A549 (cell line): Measurements from ENCODE around the gene P2RX5. TPM values are rescaled to one million over a fixed set of nuclear protein-coding genes. Genes with fewer than 3 reads are reported as not detected.

Source experiments
- ATAC-seq, 2 experiments: fragments of 200-7000 bp in 1 of 2; fragments of >200 bp in 1 of 2; cut with Nextera tagmentation in 1 of 2; cut with Tn5 transposase in 1 of 2; 3 replicates each; pipeline versions ENCODE4 v1.8.0 to v1.9.1; 2018 to 2020; ENCODE audit warnings: mild to moderate bottlenecking in 1 of 2, moderate library complexity in 1 of 2
- CTCF ChIA-PET: fragments of 300-600 bp; sonication (Branson Sonifier 250); formaldehyde crosslinking; extraction: SDS; loops from one replicate; lab custom pipeline; 2021; ENCODE audit warnings: antibody characterized with exemption, inconsistent platforms; lab: Yijun Ruan, JAX
- POLR2A ChIA-PET: fragments of 350-600 bp; formaldehyde crosslinking; extraction: SDS; loops from one replicate; lab custom pipeline; 2021; ENCODE audit warnings: antibody characterized with exemption, inconsistent platforms; lab: Yijun Ruan, JAX
- DNase-seq, 2 experiments: peaks; one replicate each; pipeline versions ENCODE4 v3.0.0 to v3.0.0-alpha.2; 2011 to 2016; ENCODE audit warnings: low read depth in 1 of 2, low spot score in 1 of 2
- FAIRE-seq: peaks from 2 replicates; lab custom pipeline; 2011; peaks lifted over from hg19 to GRCh38; lab: Jason Lieb, UNC
- H3K27ac ChIP-seq, 2 experiments: fragments of >200 bp; sonication (Bioruptor Twin); formaldehyde crosslinking; 3 replicates each; pipeline ENCODE4 v1.5.1; 2016 to 2017
- H3K4me1 ChIP-seq: fragments of >200 bp; sonication (Bioruptor Twin); formaldehyde crosslinking; 3 replicates; pipeline ENCODE4 v1.6.1; 2016
- H3K4me2 ChIP-seq: fragments of >200 bp; sonication (Bioruptor Twin); formaldehyde crosslinking; 3 replicates; pipeline ENCODE4 v1.6.1; 2016
- H3K4me3 ChIP-seq: fragments of >200 bp; sonication (Bioruptor Twin); formaldehyde crosslinking; 3 replicates; pipeline ENCODE4 v1.5.1; 2016
- H3K9me3 ChIP-seq: fragments of >200 bp; sonication (Bioruptor Twin); formaldehyde crosslinking; 3 replicates; pipeline ENCODE4 v1.6.1; 2016
- BHLHE40 ChIP-seq: IDR thresholded peaks from 2 replicates; pipeline ENCODE4 v1.6.1; 2012; ENCODE audit warnings: low read depth, low read length, inconsistent platforms
- CBX2 ChIP-seq: fragments of 200-600 bp; sonication (generic); IDR thresholded peaks from 2 replicates; pipeline ENCODE4 v1.6.1; 2016; ENCODE audit warnings: low read depth, mild to moderate bottlenecking, borderline replicate concordance
- CHD2 ChIP-seq: fragments of 150-350 bp; IDR thresholded peaks from 2 replicates; pipeline ENCODE4 v1.6.1; 2014; ENCODE audit warnings: low read length; ENCODE audit not compliant: partially characterized antibody
- CHD4 ChIP-seq: fragments of 200-600 bp; sonication (generic); IDR thresholded peaks from 2 replicates; pipeline ENCODE4 v1.6.1; 2016; ENCODE audit warnings: antibody characterized with exemption, mild to moderate bottlenecking, borderline replicate concordance
- EHMT2 ChIP-seq: fragments of 200-600 bp; sonication (generic); IDR thresholded peaks from 2 replicates; pipeline ENCODE4 v1.6.1; 2016; ENCODE audit warnings: antibody characterized with exemption, low read depth, mild to moderate bottlenecking, moderate library complexity
- EP300 ChIP-seq, 2 experiments: fragments of >200 bp; sonication (Bioruptor Twin); formaldehyde crosslinking; IDR thresholded peaks; 2 replicates in 1 of 2; 3 replicates in 1 of 2; pipeline ENCODE4 v1.6.1; 2016 to 2017
- FOSB ChIP-seq: fragments of 250-450 bp; sonication (Bioruptor Pico); IDR thresholded peaks from 2 replicates; pipeline ENCODE4 v1.5.0; 2020; ENCODE audit warnings: mild to moderate bottlenecking, moderate library complexity
- FOXS1 ChIP-seq: fragments of 250-450 bp; sonication (Bioruptor Pico); IDR thresholded peaks from 2 replicates; pipeline ENCODE4 v1.5.0; 2020; ENCODE audit warnings: mild to moderate bottlenecking, moderate library complexity
- GATA3 ChIP-seq: IDR thresholded peaks from 2 replicates; pipeline ENCODE4 v1.6.1; 2012; ENCODE audit warnings: borderline replicate concordance
- HDAC2 ChIP-seq: fragments of 200-600 bp; sonication (generic); IDR thresholded peaks from 2 replicates; pipeline ENCODE4 v1.6.1; 2016
- HOXB5 ChIP-seq: fragments of 250-450 bp; sonication (Bioruptor Pico); IDR thresholded peaks from 2 replicates; pipeline ENCODE4 v1.5.0; 2020; ENCODE audit warnings: mild to moderate bottlenecking, moderate library complexity
- JUN ChIP-seq, 2 experiments: fragments of >200 bp; sonication (Bioruptor Twin); formaldehyde crosslinking; IDR thresholded peaks; 2 replicates in 1 of 2; 3 replicates in 1 of 2; pipeline ENCODE4 v1.6.1; 2016 to 2017
- KDM5A ChIP-seq: fragments of 200-600 bp; sonication (generic); IDR thresholded peaks from 2 replicates; pipeline ENCODE4 v1.6.1; 2016; ENCODE audit warnings: antibody characterized with exemption, mild to moderate bottlenecking
- MAFK ChIP-seq: fragments of 450-650 bp; IDR thresholded peaks from 2 replicates; pipeline ENCODE4 v1.6.1; 2014; ENCODE audit not compliant: partially characterized antibody
- MAZ ChIP-seq: fragments of 150-350 bp; IDR thresholded peaks from 2 replicates; pipeline ENCODE4 v1.6.1; 2014; ENCODE audit warnings: antibody characterized with exemption, low read depth, low read length, borderline replicate concordance
- MYC ChIP-seq: IDR thresholded peaks from 2 replicates; pipeline ENCODE4 v1.6.1; 2012; ENCODE audit warnings: mild to moderate bottlenecking, inconsistent platforms, low read length, improper control_type of control experiment, borderline replicate concordance
- RCOR1 ChIP-seq: fragments of 150-350 bp; IDR thresholded peaks from 2 replicates; pipeline ENCODE4 v1.6.1; 2014; ENCODE audit warnings: antibody characterized with exemption, low read length, low read depth
- RNF2 ChIP-seq: fragments of 200-600 bp; sonication (generic); IDR thresholded peaks from 2 replicates; pipeline ENCODE4 v1.6.1; 2016; ENCODE audit warnings: low read depth, mild to moderate bottlenecking, antibody characterized with exemption, moderate library complexity, borderline replicate concordance
- TP53 ChIP-seq: fragments of 250-450 bp; sonication (Bioruptor Pico); IDR thresholded peaks from 2 replicates; pipeline ENCODE4 v1.5.0; 2021; ENCODE audit warnings: mild to moderate bottlenecking, moderate library complexity
- ZFP36 ChIP-seq: fragments of 450-650 bp; IDR thresholded peaks from 2 replicates; pipeline ENCODE4 v1.6.1; 2014; ENCODE audit warnings: borderline replicate concordance; ENCODE audit not compliant: partially characterized antibody
- WGBS: methylation state at CpG from one replicate; pipeline ENCODE4 v1.1.6; 2017; ENCODE audit errors: missing lambda C conversion rate; 5-methylcytosine and 5-hydroxymethylcytosine counted together
- polyA plus RNA-seq, 4 experiments: library from polyadenylated mRNA; depleted of rRNA in 3 of 4; stranded (reverse); fragments of >200 nt; fragmentation: RNase III in 1 of 4; extraction: RNeasy Plus Mini Kit Qiagen cat#74134 plus additional on column Dnase treatment in 1 of 4; gene quantifications; 2 replicates in 3 of 4; 3 replicates in 1 of 4; pipeline ENCODE4 v1.2.3, GENCODE V29; 2011 to 2017
- TF ChIP-seq, protein P1 (sequence below): fragments of 150-350 bp; IDR thresholded peaks from 2 replicates; pipeline ENCODE4 v1.6.1; 2014; ENCODE audit warnings: low read depth, mild to moderate bottlenecking, low read length
- TF ChIP-seq, protein P2 (sequence below): fragments of >200 bp; sonication (Bioruptor Twin); formaldehyde crosslinking; IDR thresholded peaks from 3 replicates; pipeline ENCODE4 v1.6.1; 2016
- TF ChIP-seq, protein P3 (sequence below): fragments of 200-600 bp; sonication (generic); IDR thresholded peaks from 2 replicates; pipeline ENCODE4 v1.6.1; 2016; ENCODE audit warnings: antibody characterized with exemption, mild to moderate bottlenecking, moderate library complexity
- TF ChIP-seq, protein P4 (sequence below): fragments of 450-650 bp; IDR thresholded peaks from 2 replicates; pipeline ENCODE4 v1.6.1; 2014; ENCODE audit warnings: antibody characterized with exemption

P2RX5 gene
- polyA plus RNA-seq, 2 of the 4 experiments (the other 2 are of a cell fraction): 7.8 to 10.6 TPM

DNA sequence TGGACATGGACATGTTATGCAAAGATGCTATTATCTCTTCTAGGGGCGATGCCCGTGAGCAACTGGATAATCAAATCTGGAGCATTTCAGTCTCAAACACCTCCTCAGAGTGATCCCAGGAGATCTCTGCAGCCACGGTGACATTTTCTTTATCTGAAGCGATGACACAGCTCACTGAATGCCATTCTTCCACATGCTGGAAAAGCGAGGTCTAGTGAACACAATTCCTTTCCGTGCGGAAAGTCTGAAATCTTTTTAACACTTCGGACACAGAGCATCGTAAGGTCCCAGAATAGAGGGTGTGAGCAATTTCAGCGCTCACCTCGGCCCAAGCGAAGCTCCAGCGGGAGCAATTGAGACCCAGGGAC lies 27.2 kb upstream of the P2RX5 start:
- Histone ChIP-seq H3K27ac (peak overlapping the region; percentile 88 to 89), H3K4me3 (peak overlapping the region; percentile 60), H3K9me3 (no peaks in the 10 kb centered on the region), H3K4me1 (peaks cover 42% of the 10 kb centered on the region), H3K4me2 (peak overlapping the region; percentile 79)
- DNase-seq (no peak), FAIRE-seq (no peak), ATAC-seq (peak in 1 of 2 experiments; percentile 8; a peak in 3 of 6 replicates)
- no peak for TF ChIP-seq FOXS1
- TF ChIP-seq TP53 (CRISPR knock-in tag): 0 out of 2 replicates have a peak, but pooled peaks have one; percentile 11
- TF ChIP-seq CHD4: no peak
- no peak for TF ChIP-seq HDAC2
- TF ChIP-seq GATA3: no peak
- TF ChIP-seq EHMT2: no peak
- TF ChIP-seq CHD2: no peak
- no peak for TF ChIP-seq HOXB5 (CRISPR knock-in tag)
- no peak for TF ChIP-seq RCOR1
- ChIA-PET POLR2A (interaction anchor here (0.5 to 2.1 kb wide), 10 partner anchors 13 to 123 kb away, joined by 3 to 17 read pairs (median 4); partner anchors contain the start of genes CTNS, EMC6, NCBP3 and SHPK), CTCF (interaction anchor here (0.8 to 8.3 kb wide), 10 partner anchors 9 to 674 kb away, joined by 3 to 141 read pairs (median 4); partner anchors contain the start of genes NCBP3 and P2RX5)
- 3% methylated on average over 13 of the region's 13 CpGs for WGBS

DNA sequence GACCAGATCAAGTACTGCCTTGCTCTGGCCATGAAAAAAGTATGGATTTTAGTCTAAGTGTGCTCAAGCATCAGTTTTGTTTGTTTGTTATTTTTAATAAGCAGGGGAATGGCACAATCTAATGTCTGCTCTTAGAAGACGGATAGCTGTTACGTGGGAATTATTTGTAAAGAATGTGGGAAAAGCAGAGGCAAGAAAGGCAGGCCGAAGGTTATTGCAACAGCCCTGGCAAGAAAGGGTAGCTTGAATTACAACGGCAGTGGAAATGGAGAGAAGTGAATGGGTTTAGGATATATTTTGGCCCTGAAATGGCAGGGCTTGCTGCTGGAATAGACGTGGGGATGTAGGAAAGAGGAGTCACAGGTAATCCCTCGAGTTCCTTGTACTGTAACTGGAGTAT lies 26.8 kb upstream of the P2RX5 start:
- no peak for DNase-seq
- Histone ChIP-seq H3K4me3 (peak overlapping the region; percentile 60), H3K9me3 (no peaks in the 10 kb centered on the region), H3K4me2 (peak overlapping the region; percentile 79)
- no peak for ATAC-seq
- TF ChIP-seq, protein P1, sequence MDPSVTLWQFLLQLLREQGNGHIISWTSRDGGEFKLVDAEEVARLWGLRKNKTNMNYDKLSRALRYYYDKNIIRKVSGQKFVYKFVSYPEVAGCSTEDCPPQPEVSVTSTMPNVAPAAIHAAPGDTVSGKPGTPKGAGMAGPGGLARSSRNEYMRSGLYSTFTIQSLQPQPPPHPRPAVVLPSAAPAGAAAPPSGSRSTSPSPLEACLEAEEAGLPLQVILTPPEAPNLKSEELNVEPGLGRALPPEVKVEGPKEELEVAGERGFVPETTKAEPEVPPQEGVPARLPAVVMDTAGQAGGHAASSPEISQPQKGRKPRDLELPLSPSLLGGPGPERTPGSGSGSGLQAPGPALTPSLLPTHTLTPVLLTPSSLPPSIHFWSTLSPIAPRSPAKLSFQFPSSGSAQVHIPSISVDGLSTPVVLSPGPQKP: no peak
- no peak for TF ChIP-seq BHLHE40
- TF ChIP-seq, all 56 proteins: peak for 0
- Histone ChIP-seq H3K4me1 (peaks cover 42% of the 10 kb centered on the region), H3K27ac (peak overlapping the region; percentile 88 to 89)
- WGBS: 45% methylated on average over 6 of the region's 6 CpGs
- ChIA-PET POLR2A (interaction anchor here (0.7 to 2.1 kb wide), 6 partner anchors 15 to 123 kb away, joined by 3 to 17 read pairs (median 4); partner anchors contain the start of genes CTNS, EMC6, NCBP3 and SHPK), CTCF (interaction anchor here (0.6 to 8.3 kb wide), 11 partner anchors 9 to 674 kb away, joined by 3 to 141 read pairs (median 4); partner anchors contain the start of genes NCBP3 and P2RX5)
- FAIRE-seq: peak; percentile 7

DNA sequence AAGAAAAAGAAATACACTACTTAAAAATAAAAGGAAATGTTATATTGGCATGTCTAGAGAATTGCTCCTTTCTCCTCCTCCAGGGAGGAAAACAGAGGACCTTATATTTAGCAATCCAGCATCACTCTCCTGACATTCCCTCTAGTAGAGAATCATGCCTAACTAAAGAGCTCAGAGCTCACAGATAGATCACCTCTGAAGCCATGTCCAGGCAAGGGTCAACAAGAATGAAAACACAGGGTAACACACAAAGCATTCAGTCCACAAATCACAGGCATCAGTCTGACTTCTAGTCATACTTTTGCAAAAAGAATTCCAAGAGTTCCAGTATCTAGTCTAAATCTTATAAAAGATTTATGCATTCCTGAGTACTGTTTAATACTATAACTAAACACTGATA lies 23.3 kb upstream of the P2RX5 start:
- no peak for DNase-seq
- ATAC-seq: no peak
- ChIA-PET CTCF (interaction anchor here (1.1 to 1.2 kb wide), 2 partner anchors 13 to 24 kb away, joined by 3 to 4 read pairs; partner anchors contain the start of gene P2RX5), POLR2A (no interaction called here)
- H3K4me2 ChIP-seq: peak overlapping the region; percentile 59; the same call in 2 of the 3 replicates
- H3K4me1 ChIP-seq: peaks cover 30% of the 10 kb centered on the region
- TF ChIP-seq FOXS1 (no peak), JUN (IDR thresholded peaks at IDR 0.05) (no peak), GATA3 (no peak), EP300 (IDR thresholded peaks at IDR 0.05) (no peak), MAZ (no peak), RNF2 (no peak), FOSB (no peak), MAFK (no peak), TP53 (CRISPR knock-in tag) (no peak), CBX2 (no peak), MYC (no peak), HOXB5 (CRISPR knock-in tag) (no peak), ZFP36 (no peak), KDM5A (no peak)
- TF ChIP-seq, protein P2, sequence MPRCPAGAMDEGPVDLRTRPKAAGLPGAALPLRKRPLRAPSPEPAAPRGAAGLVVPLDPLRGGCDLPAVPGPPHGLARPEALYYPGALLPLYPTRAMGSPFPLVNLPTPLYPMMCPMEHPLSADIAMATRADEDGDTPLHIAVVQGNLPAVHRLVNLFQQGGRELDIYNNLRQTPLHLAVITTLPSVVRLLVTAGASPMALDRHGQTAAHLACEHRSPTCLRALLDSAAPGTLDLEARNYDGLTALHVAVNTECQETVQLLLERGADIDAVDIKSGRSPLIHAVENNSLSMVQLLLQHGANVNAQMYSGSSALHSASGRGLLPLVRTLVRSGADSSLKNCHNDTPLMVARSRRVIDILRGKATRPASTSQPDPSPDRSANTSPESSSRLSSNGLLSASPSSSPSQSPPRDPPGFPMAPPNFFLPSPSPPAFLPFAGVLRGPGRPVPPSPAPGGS: no peak
- TF ChIP-seq, protein P3, sequence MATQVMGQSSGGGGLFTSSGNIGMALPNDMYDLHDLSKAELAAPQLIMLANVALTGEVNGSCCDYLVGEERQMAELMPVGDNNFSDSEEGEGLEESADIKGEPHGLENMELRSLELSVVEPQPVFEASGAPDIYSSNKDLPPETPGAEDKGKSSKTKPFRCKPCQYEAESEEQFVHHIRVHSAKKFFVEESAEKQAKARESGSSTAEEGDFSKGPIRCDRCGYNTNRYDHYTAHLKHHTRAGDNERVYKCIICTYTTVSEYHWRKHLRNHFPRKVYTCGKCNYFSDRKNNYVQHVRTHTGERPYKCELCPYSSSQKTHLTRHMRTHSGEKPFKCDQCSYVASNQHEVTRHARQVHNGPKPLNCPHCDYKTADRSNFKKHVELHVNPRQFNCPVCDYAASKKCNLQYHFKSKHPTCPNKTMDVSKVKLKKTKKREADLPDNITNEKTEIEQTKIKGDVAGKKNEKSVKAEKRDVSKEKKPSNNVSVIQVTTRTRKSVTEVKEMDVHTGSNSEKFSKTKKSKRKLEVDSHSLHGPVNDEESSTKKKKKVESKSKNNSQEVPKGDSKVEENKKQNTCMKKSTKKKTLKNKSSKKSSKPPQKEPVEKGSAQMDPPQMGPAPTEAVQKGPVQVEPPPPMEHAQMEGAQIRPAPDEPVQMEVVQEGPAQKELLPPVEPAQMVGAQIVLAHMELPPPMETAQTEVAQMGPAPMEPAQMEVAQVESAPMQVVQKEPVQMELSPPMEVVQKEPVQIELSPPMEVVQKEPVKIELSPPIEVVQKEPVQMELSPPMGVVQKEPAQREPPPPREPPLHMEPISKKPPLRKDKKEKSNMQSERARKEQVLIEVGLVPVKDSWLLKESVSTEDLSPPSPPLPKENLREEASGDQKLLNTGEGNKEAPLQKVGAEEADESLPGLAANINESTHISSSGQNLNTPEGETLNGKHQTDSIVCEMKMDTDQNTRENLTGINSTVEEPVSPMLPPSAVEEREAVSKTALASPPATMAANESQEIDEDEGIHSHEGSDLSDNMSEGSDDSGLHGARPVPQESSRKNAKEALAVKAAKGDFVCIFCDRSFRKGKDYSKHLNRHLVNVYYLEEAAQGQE: no peak
- TF ChIP-seq, protein P4, sequence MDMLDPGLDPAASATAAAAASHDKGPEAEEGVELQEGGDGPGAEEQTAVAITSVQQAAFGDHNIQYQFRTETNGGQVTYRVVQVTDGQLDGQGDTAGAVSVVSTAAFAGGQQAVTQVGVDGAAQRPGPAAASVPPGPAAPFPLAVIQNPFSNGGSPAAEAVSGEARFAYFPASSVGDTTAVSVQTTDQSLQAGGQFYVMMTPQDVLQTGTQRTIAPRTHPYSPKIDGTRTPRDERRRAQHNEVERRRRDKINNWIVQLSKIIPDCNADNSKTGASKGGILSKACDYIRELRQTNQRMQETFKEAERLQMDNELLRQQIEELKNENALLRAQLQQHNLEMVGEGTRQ: no peak
- no peaks in the 10 kb centered on the region for H3K9me3 ChIP-seq
- FAIRE-seq: no peak
- no peak overlapping the region for H3K4me3 ChIP-seq
- peak overlapping the region in 1 of 2 experiments; percentile 60; a peak in 1 of 6 replicates for H3K27ac ChIP-seq
